HL-60/S4 treated with retinoic acid at 250 ng/mL for 4 days and 3 days (cell line): Measurements from ENCODE around the gene ARFIP1.

Experiments used
- in situ Hi-C: fragments of 300-500 bp; cut with MboI; formaldehyde crosslinking; loops from 2 replicates; pipeline ENCODE4 v1.7.0; 2022; ENCODE audit warnings: low sequenced_read_pairs

ARFIP1 gene

GRCh38 chr4:152936446-152937335 is 156.9 kb downstream of the ARFIP1 start:
- in situ Hi-C loops, result no loop called here

GRCh38 chr4:152937336-152938236 is 157.8 kb downstream of the ARFIP1 start:
- in situ Hi-C loops, result no loop called here

GRCh38 chr4:152938237-152938947 is 158.6 kb downstream of the ARFIP1 start:
- in situ Hi-C loops, result no loop called here

GRCh38 chr4:152939621-152940020 is 159.9 kb downstream of the ARFIP1 start:
- in situ Hi-C loops, result no loop called here

GRCh38 chr4:152940461-152940860 is 160.7 kb downstream of the ARFIP1 start:
- in situ Hi-C loops, result no loop called here

GRCh38 chr4:152941411-152941810 is 161.7 kb downstream of the ARFIP1 start:
- in situ Hi-C loops, result no loop called here

GRCh38 chr4:152942346-152942745 is 162.6 kb downstream of the ARFIP1 start:
- in situ Hi-C loops, result no loop called here

GRCh38 chr4:152943672-152944071 is 163.9 kb downstream of the ARFIP1 start:
- in situ Hi-C loops, result no loop called here

GRCh38 chr4:152944666-152945320 is 165.0 kb downstream of the ARFIP1 start:
- in situ Hi-C loops, result no loop called here

GRCh38 chr4:152945639-152946038 is 165.9 kb downstream of the ARFIP1 start:
- in situ Hi-C loops, result no loop called here

GRCh38 chr4:152946446-152946845 is 166.7 kb downstream of the ARFIP1 start:
- in situ Hi-C loops, result no loop called here

GRCh38 chr4:152947311-152947710 is 167.6 kb downstream of the ARFIP1 start:
- in situ Hi-C loops, result no loop called here

- in situ Hi-C loops, result no loop called here
Observed at GRCh38 chr4:152949930-152950329, 170.2 kb downstream of the ARFIP1 start.

GRCh38 chr4:152950402-152951274 is 170.9 kb downstream of the ARFIP1 start:
- in situ Hi-C loops, result no loop called here

GRCh38 chr4:152951348-152951747 is 171.6 kb downstream of the ARFIP1 start:
- in situ Hi-C loops, result no loop called here

- in situ Hi-C loops, result no loop called here
Observed at GRCh38 chr4:152953514-152953913, 173.8 kb downstream of the ARFIP1 start.

- in situ Hi-C loops, result no loop called here
Observed at GRCh38 chr4:152954741-152955140, 175.0 kb downstream of the ARFIP1 start.

- in situ Hi-C loops, result no loop called here
Observed at GRCh38 chr4:152956147-152956546, 176.4 kb downstream of the ARFIP1 start.

GRCh38 chr4:152956650-152957436 is 177.1 kb downstream of the ARFIP1 start:
- in situ Hi-C loops, result no loop called here
